CD14-positive monocyte (primary cell): ENCODE data around the gene TTLL10. TPM values are rescaled to one million over a fixed set of nuclear protein-coding genes. Genes with fewer than 3 reads are reported as not detected.

ENCODE experiments used
- DNase-seq, 3 donors: peaks; one replicate each; pipeline ENCODE4 v3.0.0-alpha.2; 2011 to 2022
- H2AFZ ChIP-seq: 2 replicates; pipeline ENCODE4 v1.6.0; 2012; ENCODE audit warnings: mild to moderate bottlenecking, low read depth, low read length, inconsistent platforms; ENCODE audit not compliant: insufficient read depth, poor library complexity, severe bottlenecking
- H3K27ac ChIP-seq, 2 donors: 1 replicate in 1 of 2; 2 replicates in 1 of 2; pipeline ENCODE4 v1.5.1; 2012 to 2013; ENCODE audit warnings: low read length in 2 of 2, control low read depth in 1 of 2, inconsistent platforms in 1 of 2, low read depth in 1 of 2, mild to moderate bottlenecking in 1 of 2
- H3K27me3 ChIP-seq, 2 donors: one replicate each; pipeline versions ENCODE4 v1.6.0 to v1.6.1; 2011 to 2013; ENCODE audit warnings: low read length in 2 of 2; ENCODE audit not compliant: control insufficient read depth in 2 of 2, insufficient read depth in 2 of 2
- H3K36me3 ChIP-seq, 2 donors: replicated peaks in 1 of 2; 1 replicate in 1 of 2; 2 replicates in 1 of 2; pipeline versions ENCODE4 v1.5.1 to v1.6.1; 2012 to 2013; ENCODE audit warnings: low read length in 2 of 2, control low read depth in 1 of 2, inconsistent platforms in 1 of 2, mild to moderate bottlenecking in 1 of 2; ENCODE audit not compliant: insufficient read depth in 2 of 2, control insufficient read depth in 1 of 2
- H3K4me1 ChIP-seq, 2 donors: 1 replicate in 1 of 2; 2 replicates in 1 of 2; pipeline versions ENCODE4 v1.5.1 to v1.6.1; 2012 to 2013; ENCODE audit warnings: low read length in 2 of 2, control low read depth in 1 of 2, inconsistent platforms in 1 of 2, mild to moderate bottlenecking in 1 of 2, moderate library complexity in 1 of 2; ENCODE audit not compliant: insufficient read depth in 2 of 2, control insufficient read depth in 1 of 2
- H3K4me2 ChIP-seq: replicated peaks from 2 replicates; pipeline ENCODE3; 2012; ENCODE audit warnings: low read length, moderate library complexity, mild to moderate bottlenecking; ENCODE audit not compliant: poor library complexity, severe bottlenecking; ENCODE audit errors: extremely low read depth
- H3K4me3 ChIP-seq, 3 experiments: fragments of 200-600 bp in 1 of 3; sonication (generic) in 1 of 3; replicated peaks in 1 of 3; 1 replicate in 2 of 3; 2 replicates in 1 of 3; pipeline ENCODE4 v1.5.1; 2011 to 2013; ENCODE audit warnings: low read length in 3 of 3, mild to moderate bottlenecking in 3 of 3, control low read depth in 2 of 3, low read depth in 2 of 3, inconsistent platforms in 1 of 3, moderate library complexity in 1 of 3
- H3K79me2 ChIP-seq: 2 replicates; pipeline ENCODE4 v1.6.0; 2012; ENCODE audit warnings: mild to moderate bottlenecking, control low read depth, inconsistent platforms, low read length, moderate library complexity; ENCODE audit not compliant: insufficient read depth
- H3K9ac ChIP-seq: 2 replicates; pipeline ENCODE4 v1.6.0; 2017; ENCODE audit warnings: low read length, mild to moderate bottlenecking; ENCODE audit not compliant: insufficient read depth, poor library complexity, severe bottlenecking
- H3K9me3 ChIP-seq, 2 donors: replicated peaks in 1 of 2; 1 replicate in 1 of 2; 2 replicates in 1 of 2; pipeline versions ENCODE4 v1.5.1 to v1.6.1; 2012 to 2013; ENCODE audit warnings: low read length in 2 of 2, control low read depth in 1 of 2; ENCODE audit not compliant: control insufficient read depth in 1 of 2, insufficient read depth in 1 of 2
- H4K20me1 ChIP-seq: 2 replicates; pipeline ENCODE4 v1.6.0; 2012; ENCODE audit warnings: mild to moderate bottlenecking, low read length, control low read depth, moderate library complexity; ENCODE audit not compliant: insufficient read depth
- H3K27ac Mint-ChIP-seq, 7 donors: one replicate each; pipeline ENCODE4 v1.8.0; 2020; ENCODE audit warnings: mild to moderate bottlenecking in 7 of 7, mixed read lengths in 7 of 7, moderate library complexity in 6 of 7, inconsistent platforms in 2 of 7
- H3K27me3 Mint-ChIP-seq, 3 donors: one replicate each; pipeline ENCODE4 v1.8.0; 2021 to 2022; ENCODE audit warnings: low read depth in 3 of 3, mild to moderate bottlenecking in 3 of 3, mixed read lengths in 3 of 3, moderate library complexity in 3 of 3, inconsistent platforms in 1 of 3
- H3K36me3 Mint-ChIP-seq, 2 donors: one replicate each; pipeline ENCODE4 v1.8.0; 2020; ENCODE audit warnings: mixed read lengths in 2 of 2, inconsistent platforms in 1 of 2, mild to moderate bottlenecking in 1 of 2
- H3K4me1 Mint-ChIP-seq: one replicate; pipeline ENCODE4 v1.8.0; 2020; ENCODE audit warnings: mild to moderate bottlenecking, mixed read lengths
- H3K4me3 Mint-ChIP-seq, 2 donors: one replicate each; pipeline ENCODE4 v1.8.0; 2020; ENCODE audit warnings: mild to moderate bottlenecking in 2 of 2, mixed read lengths in 2 of 2, moderate library complexity in 1 of 2
- H3K9me3 Mint-ChIP-seq, 7 donors: one replicate each; pipeline ENCODE4 v1.8.0; 2020 to 2022; ENCODE audit warnings: mixed read lengths in 7 of 7, mild to moderate bottlenecking in 6 of 7, moderate library complexity in 6 of 7, inconsistent platforms in 2 of 7
- CTCF ChIP-seq: fragments of 200-600 bp; IDR thresholded peaks from one replicate; pipeline ENCODE4 v1.8.0; 2022; ENCODE audit warnings: antibody characterized with exemption, mild to moderate bottlenecking
- WGBS: methylation state at CpG from one replicate; pipeline ENCODE4 v1.1.5; 2013; ENCODE audit warnings: missing lambda C conversion rate; ENCODE audit not compliant: insufficient coverage; 5-methylcytosine and 5-hydroxymethylcytosine counted together
- intact Hi-C, 2 donors: fragments of 100-400 bp; cut with micrococcal nuclease; formaldehyde crosslinking; loops; one replicate each; pipeline versions ENCODE4 v1.15.0 to v1.15.1; 2023
- polyA plus RNA-seq, 3 donors: library from polyadenylated mRNA; depleted of rRNA in 1 of 3; unstranded in 2 of 3; stranded (reverse) in 1 of 3; fragments of 300-500 nt in 2 of 3; fragments of >200 nt in 1 of 3; fragmentation: Illumina TruSeq in 2 of 3; gene quantifications; 1 replicate in 2 of 3; 2 replicates in 1 of 3; pipeline ENCODE4 v1.2.3, GENCODE V29; 2012 to 2021

Gene TTLL10
- polyA plus RNA-seq, 3 donors: 0.06 TPM; not detected in 2

- Mint-ChIP-seq H3K27me3 (peaks cover 1 to 18% (median 11%) of the 10 kb centered on the region in 3 donors), H3K9me3 (no peaks in the 10 kb centered on the region), H3K27ac (no peak overlapping the region), H3K36me3 (no peaks in the 10 kb centered on the region), H3K4me3 (peak overlapping the region in 1 of 2 donors; percentile 21), H3K4me1 (peaks cover 2% of the 10 kb centered on the region)
- H3K4me2 ChIP-seq: no peak overlapping the region
- H3K9me3 ChIP-seq: no peaks in the 10 kb centered on the region
- peak overlapping the region; percentile 72 for H2AFZ ChIP-seq
- intact Hi-C loops: no loop called here
- H4K20me1 ChIP-seq: no peaks in the 10 kb centered on the region
- no peaks in the 10 kb centered on the region for H3K79me2 ChIP-seq
- H3K4me3 ChIP-seq: no peak overlapping the region
- no peaks in the 10 kb centered on the region for H3K36me3 ChIP-seq
- H3K4me1 ChIP-seq: peaks cover 3 to 10% of the 10 kb centered on the region in 2 donors
- no peak overlapping the region for H3K9ac ChIP-seq
- DNase-seq: no peak
- no peak overlapping the region for H3K27ac ChIP-seq
- no peak for TF ChIP-seq CTCF
- WGBS: 12% methylated on average over 32 of the region's 42 CpGs
- peaks cover 0 to 4% of the 10 kb centered on the region in 2 donors for H3K27me3 ChIP-seq
Observed at GRCh38 chr1:1144122-1144842, 29.4 kb upstream of the TTLL10 start.

GRCh38 chr1:1144843-1145546 lies 28.7 kb upstream of the TTLL10 start:
- DNase-seq: no peak
- intact Hi-C loops: no loop called here
- Histone ChIP-seq H3K4me2 (no peak overlapping the region), H3K9me3 (no peaks in the 10 kb centered on the region), H3K27me3 (peaks cover 0 to 4% of the 10 kb centered on the region in 2 donors), H4K20me1 (no peaks in the 10 kb centered on the region), H3K4me1 (peaks cover 3 to 10% of the 10 kb centered on the region in 2 donors), H3K79me2 (no peaks in the 10 kb centered on the region), H2AFZ (peak overlapping the region; percentile 72), H3K27ac (no peak overlapping the region), H3K9ac (no peak overlapping the region), H3K36me3 (no peaks in the 10 kb centered on the region), H3K4me3 (no peak overlapping the region)
- 86% methylated on average over 15 of the region's 32 CpGs for WGBS
- Mint-ChIP-seq H3K4me3 (no peak overlapping the region), H3K9me3 (no peaks in the 10 kb centered on the region), H3K4me1 (peaks cover 2% of the 10 kb centered on the region), H3K36me3 (no peaks in the 10 kb centered on the region), H3K27ac (no peak overlapping the region), H3K27me3 (peaks cover 1 to 18% (median 11%) of the 10 kb centered on the region in 3 donors)
- no peak for TF ChIP-seq CTCF
